Tongue (tissue), 2 donors: Measurements from ENCODE around the gene FBF1. TPM values are rescaled to one million over a fixed set of nuclear protein-coding genes. Genes with fewer than 3 reads are reported as not detected.

Experiments
- DNase-seq: peaks from one replicate; pipeline ENCODE4 v3.0.0-alpha.2; 2015
- total RNA-seq: library from RNA; depleted of rRNA; stranded (reverse); fragments of >200 nt; gene quantifications from one replicate; pipeline ENCODE4 v1.2.3, GENCODE V29; 2014

The FBF1 gene
- total RNA-seq, 1 donor from 2014 or later: 9.8 TPM

DNA sequence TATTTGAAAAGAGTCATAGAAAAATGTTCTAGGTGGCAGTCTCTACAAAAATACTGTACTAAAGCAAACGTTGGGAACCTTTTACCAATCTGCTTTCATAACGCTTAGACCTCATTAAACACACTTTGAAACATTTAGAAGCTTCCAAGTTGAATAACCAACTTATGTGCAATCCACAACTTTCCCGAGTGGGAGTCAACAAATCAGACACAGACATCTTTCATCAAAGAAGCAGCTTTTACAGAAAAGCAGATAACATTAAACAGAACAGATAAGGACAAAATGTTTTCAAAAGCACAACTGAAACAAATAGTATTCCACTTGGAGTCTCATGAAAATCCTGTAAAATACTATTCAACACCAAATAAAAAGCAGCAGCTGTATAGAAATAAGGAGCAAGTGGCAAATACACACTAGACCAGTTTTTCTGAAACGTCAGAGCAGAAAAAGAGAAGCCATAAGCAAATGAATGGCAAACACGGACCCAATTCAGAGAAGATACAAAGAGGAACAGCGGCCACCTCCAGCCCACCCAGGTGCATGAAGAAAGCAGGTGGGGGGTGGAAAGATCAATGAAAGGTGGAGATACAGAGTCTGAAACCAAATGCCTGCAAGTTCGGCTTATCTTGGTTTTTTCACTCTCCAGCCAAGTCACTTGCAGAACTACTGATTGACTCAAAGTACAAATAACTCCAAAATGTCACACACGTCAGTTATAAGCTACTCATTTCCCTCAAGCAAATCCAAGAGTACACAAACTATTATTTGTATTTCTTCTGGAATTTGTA lies 18.4 kb upstream of the FBF1 start:
- no peak for DNase-seq

DNA sequence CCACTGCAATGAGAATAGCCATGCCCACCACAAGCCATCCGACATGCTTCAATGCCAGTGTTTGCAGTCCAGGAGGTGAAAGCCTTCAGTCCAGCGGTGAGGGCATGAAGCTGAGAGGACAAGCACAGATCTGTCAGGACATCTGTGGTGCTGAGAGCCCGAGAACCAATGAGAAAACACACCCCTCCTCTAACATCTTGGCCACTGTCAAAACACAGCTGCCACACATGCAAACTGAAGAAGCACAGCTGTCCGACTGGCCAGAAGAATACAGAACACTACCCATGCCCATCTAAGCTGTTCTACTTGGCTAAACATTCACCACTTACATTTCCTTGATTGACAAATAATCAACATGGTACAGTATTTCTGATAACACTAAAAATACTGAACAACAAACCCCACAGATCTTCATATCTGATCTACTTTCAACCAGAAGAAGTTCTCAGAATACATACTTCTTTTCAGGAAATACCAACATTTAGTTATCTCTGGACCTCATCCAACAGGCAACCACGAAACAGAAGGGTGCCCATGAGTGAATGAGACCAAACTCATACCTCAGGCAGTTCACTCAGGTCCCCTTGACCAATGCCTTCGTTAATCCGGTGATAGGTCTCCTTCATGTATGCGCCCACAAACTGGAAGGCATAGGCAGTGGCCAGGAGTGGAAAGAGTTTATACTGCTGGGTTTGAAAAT lies 10.2 kb upstream of the FBF1 start:
- peak; percentile 91 for DNase-seq

DNA sequence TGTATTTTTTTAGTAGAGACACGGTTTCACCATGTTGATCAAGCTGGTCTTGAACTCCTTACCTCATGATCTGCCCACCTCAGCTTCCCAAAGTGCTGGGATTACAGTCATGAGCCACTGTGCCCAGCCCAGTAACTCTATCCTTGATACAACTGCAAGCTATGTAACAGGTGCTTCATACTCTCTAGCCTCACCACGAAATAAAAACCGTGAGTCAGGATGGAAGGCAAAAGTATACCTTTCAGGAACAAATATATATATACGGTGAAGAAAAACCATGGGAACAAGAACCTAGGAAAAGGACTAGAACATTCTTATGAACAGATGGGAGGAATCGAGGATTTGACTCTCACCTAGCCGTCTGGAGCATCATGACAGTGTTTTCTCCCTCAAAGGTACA lies 9.6 kb upstream of the FBF1 start:
- peak; percentile 40 for DNase-seq

DNA sequence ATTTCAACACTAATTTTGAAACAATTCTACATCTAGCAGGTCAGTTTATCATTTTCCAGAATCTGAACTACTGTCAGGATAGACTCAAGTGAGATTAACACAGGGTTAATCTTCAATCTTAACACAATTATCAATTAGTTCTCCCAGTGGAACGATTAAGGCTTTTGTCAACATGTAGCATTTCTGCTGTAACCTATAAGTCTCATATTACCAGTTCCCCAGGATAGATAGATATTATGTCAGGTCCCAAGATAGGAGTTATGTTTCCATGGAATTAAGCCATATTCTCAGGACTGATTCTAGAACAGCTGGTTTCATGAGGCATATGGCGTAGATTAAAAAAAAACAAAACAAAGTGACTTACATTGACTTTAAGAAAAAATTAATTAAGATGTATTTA lies 4.4 kb upstream of the FBF1 start:
- peak; percentile 74 for DNase-seq

DNA sequence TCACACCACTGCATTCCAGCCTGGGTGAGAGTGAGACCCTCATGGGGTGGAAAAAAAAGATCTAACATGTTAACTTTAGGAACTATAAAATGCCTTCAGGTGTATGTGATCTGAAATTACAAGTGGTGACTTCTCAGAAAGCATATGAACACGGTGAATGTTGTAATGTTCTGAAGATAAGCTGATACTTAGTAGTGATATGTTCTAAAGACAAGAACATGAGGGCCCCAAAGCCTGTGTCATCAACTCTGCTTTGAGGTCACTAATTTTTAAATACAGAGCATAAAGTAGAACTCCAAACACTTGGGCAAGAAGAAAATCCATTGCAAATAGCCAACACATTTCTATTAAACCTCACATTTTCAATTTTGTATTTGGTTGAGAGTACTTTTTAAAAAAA lies 2.6 kb upstream of the FBF1 start:
- no peak for DNase-seq

DNA sequence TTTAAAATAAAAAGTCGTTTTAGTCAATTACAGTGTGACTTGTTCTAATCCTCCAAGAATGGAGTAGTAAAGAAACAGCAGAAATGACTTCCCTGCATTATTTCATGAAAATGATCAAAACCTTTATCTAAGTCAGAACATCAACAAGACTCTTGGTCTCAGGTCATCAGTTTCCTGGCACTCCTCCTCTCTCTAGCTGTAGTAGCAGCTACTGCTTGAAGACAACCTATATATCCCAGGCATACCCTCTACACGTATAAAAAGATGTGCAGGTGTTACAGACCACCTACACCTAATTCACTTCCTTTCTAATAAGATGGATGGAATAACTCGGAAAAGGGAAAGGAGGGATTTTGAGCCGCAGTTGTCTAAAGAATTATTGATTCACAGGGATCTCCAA lies 1.6 kb upstream of the FBF1 start:
- DNase-seq: no peak

DNA sequence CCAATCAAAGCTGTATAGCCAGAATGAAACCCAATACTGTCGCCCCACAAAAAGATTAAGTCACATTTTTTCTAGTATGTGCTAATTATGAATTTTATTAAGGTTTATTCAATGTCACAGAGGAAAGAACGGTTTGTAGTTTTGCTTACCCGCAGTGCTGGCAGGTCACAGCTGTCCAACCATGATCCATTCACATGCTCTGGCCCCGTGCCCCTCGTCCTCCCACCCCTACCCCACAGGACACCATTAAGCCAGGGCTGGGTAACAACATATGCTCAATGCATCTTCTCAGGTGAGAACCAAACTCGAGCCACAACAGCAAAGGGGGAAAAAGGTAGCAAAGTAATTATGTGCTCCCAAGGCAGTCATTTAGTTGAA lies 589 bp upstream of the FBF1 start:
- peak; percentile 28 for DNase-seq

DNA sequence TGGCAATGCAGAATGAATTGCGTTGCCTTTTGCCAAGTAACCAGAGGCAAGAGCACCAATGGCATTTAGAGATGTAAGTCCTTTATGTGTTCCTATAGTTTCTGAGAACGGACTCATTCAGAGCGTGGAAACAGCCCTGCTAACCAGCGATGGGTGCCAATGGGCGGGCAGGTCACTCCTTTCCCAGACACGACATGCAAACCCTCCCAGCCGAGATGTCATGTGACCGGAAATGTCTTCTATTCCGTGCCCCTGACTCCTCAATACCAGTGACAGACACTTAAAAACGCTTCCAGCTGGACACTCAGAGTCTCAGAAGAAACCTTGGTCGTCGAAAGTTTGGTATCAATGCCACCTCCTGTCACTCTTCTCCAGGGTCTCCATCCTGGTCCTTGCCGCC lies 3.2 kb downstream of the FBF1 start:
- DNase-seq: no peak

DNA sequence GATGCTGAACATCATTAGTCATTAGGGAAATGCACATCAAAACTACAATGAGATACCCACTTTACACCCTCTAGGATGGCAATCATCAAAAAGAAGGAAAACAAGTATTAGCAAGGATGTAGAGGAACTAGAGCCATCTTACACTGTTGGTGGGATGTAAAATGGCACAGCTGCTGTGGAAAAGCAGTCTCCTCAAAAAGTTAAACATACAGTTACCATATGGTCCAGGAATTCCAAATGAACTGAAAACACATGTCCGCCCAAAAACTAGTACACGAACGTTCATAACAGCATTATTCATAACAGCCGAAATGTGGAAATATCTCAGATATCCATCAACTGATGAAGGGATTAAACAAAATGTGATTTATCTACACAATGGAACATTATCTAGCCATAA lies 7.0 kb downstream of the FBF1 start:
- no peak for DNase-seq

DNA sequence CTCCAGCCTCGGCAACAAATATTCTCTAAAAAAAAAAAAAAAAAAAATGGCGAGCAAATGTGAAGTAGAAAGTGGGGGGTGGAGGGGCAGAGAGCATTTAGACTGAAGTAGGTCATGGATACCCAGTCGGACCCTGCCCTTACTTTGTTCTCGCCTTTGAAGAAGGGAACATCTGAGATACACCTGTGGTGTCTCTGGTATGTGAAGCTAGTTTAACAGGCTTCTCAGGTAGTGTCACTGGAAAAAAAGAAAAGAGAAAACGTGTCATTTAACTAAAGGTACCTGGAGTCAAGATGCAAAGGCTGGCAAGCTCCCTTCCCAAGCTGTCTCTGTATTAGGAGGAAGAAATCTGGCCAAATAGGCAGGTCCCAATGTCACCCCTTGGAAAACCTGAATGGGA lies 8.0 kb downstream of the FBF1 start:
- no peak for DNase-seq

DNA sequence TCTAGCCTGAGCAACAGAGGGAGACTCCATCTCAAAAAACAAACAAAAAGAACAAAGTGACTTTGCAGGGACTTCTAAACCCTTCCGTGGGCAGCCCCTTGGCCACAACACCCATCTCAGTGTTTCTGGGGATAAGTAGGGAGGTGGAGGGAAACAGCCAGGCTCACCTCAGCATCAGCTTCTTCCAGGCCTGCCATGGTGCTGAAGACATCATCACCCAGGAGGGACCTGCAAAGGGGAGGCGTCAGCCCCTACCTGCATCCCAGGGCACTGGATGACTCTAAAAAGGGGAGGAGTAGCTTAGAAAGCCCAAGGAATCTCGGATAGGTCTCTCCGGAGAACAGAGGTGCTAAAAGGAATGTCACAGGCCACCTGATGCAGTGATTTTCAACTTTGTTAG lies 9.8 kb downstream of the FBF1 start:
- no peak for DNase-seq

DNA sequence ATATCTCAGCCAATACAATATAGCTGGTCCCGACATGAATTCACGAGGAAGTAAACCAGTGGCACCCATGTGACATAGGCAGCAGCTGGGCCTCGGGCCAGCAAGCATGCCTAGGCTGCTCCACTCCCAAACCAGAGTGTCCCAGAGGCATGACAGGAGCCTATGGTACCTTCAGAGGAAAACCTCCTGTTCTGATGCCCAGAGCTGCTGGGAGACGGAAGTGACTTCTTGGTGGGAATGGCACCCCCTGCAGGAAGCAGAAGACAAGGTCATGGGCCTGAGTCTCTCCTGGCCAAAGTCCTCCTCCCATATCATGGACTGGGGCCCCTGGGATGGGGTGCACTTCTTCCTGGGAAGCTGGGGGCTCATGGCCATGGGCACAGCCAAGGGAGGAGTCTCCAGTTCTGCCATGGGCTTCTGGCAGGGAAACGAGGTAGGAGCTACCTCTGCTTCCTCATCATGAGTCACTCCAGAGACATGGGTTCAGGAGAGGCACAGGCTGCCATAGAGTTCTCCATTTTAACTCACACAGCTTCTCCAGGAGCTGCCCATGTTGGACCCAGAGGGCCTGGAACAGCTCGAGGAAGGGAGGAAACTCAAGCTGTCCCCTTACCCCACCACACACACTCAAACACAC lies 13.4 kb downstream of the FBF1 start:
- DNase-seq: no peak

DNA sequence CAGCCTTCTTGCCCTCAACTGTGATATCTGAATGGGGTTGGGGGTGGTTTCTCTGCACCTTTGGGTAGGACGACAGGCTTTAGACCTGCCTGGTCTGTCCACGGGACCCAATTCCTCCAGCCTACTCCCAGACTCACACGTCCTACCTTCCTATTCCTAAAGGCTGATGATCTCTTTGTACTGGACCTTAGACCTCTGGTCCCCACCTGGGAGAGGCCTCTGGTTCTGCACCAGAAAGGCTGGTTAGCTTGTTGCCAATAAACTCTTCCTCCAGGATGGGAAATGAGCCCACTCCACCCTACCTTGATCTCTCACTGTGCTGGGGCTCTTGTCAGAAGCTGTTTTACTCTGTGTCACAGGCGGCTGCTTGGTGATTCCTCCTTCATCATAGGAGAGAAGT lies 14.4 kb downstream of the FBF1 start:
- no peak for DNase-seq

DNA sequence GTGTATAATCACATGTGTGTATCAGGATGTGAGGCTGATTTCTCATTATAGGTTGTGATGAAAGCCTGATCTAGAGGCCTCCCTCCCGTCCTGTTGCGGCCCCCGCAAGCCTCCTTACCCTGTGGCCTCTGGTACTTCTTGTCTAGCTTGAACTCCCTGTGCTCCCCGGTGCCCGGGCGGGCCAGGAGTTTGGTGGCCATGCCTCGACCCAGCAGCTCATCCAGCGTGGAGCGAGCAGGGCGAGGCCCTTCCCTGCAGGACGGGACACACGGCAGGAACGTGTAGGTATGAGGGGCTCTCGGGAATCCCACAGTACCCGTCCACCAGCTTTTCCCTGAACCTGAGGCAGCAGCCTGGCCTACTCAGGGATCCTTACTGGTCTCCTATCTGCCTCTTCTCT lies 14.9 kb downstream of the FBF1 start:
- DNase-seq: no peak

DNA sequence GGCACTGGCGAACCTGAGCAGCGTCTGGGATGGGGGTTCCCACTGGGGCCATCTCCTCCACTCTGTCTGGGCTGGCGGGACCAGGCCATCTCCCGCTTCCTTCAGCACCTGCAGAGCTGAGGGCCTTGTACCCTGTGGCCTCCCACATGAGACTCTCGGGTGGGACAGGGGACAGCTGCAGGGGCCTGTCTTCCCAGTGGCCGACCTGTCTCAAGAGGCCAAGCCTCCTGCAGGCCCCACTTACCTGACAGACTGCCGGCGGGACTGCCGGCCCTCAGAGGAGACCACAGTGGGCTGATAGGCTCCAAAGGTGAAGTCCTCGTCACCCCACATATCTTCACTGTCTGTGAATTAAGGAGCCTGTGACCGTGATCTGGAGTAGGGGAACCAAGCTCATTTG lies 15.7 kb downstream of the FBF1 start:
- no peak for DNase-seq

DNA sequence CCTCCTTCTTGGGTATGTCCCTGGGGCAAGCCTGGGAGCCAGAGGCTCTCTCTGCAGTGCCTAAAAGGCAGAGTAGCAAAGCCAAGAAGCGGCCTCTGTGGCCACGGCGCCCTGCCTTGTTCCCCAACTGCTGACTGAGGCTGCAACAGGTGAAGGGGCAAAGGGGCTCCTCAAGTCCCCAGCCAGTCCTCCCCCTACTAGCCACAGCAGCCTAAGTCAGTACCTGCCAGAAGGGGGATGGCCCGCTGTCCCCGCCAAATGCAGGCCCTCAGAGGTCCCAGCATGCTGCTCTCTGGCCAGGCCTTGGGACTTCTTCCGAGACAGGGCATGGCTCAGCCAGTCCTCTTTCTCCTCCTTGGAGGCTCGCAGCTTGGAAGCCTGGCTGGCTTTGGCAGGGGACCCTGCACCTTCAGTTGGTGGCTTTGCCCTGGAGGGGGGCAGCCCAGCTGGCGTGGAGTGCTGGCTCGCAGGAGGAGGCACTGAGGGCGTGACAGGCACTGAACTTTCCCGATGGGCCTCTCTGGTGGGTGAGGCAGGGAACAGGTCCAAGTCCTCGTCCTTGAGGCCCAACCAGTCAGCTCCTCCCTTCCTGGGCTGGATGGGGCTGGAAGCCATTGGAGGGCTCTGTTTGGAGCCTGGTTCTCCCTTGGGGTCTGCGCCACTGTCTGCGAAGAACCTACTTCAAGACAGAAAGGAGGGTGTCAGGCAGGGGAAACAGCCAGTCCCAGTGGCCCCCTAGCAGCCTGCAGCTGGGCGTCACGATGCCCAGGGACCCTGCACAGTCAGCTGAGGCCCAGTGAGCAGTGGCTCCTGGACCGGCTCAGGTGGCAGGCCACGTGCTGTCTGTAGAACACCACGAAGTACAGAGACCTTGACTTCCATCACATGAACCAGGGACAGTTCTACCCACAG lies 17.6 kb downstream of the FBF1 start:
- no peak for DNase-seq

DNA sequence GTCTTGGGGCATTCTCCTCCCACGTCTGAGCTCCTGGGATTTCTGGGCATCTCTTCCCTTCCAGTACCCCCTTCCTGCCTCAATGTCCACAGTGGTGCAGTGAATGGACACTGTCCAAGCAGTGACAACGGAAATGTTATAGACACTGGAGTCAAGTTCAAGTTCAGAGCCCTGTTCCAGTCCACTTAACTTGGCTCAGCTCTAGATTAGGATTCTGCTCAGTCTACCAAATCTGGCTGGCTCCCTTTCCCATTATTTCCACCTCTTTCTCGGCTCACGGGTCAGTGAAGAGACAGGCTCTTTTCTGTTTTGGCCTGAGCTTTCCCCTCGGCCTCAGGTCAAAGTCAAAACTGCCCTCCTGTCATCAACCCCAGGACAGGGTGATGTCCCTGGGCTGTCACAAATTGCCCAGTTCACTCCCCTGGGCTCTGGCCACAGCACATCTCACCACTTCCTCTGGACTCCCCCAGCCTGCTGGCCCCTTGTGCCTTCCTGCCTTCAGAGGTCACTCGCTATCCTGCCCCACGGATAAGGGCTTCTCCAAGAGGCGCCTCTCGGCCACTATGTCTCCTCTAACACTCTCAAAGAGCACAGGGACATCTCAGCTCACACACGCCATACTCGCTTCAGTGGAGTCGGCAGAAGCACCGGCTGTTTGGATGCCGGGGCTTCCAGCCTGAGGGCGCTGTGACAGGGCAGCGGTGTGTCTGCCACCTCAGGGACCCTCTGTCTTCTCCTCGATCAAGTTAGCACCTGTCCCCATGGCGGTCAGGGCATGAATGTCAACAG lies 18.5 kb downstream of the FBF1 start:
- no peak for DNase-seq

DNA sequence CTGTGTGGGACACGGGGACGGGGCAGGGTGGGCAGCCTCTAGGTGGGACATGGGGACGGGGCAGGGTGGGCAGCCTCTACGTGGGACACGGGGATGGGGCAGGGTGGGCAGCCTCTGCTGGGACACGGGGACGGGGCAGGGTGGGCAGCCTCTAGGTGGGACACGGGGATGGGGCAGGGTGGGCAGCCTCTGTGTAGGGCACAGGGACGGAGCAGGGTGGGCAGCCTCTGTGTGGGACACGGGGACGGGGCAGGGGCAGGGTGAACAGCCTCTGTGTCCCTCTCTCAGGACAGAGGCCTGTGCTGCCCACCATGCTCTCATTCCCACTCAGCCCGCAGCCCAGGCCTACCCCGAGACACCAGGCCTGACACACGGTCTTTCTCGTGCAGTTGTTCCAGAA lies 19.2 kb downstream of the FBF1 start:
- DNase-seq: no peak

DNA sequence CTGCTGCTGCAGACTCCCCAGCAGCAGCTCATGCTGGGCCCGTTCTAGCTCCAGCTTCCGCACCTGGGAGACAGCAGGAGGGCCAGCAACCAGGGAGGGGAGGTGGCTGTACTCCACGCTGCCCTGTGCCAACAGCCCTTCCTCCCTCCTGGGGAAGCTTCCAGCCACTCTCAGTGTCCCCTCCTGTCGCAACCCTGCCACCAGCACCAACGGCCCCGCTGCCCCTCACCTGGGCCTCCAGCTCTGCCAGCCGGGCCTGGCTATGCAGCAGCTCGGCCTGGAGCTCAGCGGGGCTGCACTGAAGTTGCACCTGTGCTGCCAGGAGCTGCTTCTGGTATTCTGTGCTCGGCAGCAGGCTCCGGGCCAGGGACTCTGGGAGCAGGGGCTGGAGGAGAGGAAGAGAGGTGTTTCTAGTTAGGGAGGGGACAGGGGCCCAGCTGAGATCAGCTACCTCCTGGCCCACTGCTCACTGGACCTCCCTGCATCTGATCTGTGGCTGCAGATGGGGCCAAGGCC lies 20.7 kb downstream of the FBF1 start:
- DNase-seq: no peak

DNA sequence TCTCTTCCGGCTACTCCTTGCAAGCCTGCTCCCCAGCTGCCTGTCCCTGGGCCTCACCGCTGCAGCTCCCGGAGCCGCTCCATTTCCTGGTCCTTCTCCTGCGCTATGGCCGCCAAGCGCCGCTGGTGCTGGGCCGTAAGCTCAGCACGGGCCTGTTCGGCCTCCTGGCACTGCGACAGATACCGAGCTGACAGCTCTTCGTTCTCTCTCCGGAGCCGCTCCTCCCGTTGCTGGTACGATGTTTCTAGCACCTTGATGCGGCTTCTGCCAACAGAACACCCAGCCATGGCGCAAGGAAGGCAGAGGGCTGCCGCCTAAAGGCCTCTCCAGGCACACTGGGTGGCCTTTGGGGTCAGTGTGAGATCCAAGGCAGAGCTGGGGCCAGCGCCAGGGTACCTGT lies 21.2 kb downstream of the FBF1 start:
- no peak for DNase-seq

DNA sequence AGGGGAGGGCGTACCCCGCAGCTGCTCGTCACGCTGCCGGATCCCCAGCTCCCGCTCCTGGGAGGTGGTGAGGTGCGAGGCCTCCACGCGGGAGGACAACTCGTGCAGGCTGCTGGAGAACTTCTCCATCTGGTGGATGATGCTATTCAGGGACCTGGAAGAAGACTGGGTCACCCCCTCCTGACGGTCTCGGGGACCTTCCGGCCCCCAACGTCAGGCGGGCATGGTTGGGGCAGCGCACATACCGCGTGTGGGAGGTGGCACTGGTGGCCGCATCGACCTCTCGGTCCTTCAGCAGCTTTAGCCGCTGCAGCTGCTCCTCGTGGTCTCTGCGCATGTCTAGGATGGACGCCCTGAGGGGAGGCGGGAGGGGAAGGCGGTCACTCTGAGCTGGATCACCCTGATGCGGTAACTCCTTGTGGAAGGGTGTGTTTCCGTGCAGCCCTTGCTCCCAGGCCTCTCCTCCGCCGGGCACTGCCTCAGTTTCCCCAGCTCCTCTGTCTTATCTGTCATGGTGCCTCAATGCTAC lies 22.9 kb downstream of the FBF1 start:
- DNase-seq: no peak
